Stimulated activated CD8-positive, alpha-beta memory T cell treated with anti-CD3 and anti-CD28 coated beads, Interleukin-4, amount 100 ng/mL, for 1 hour (primary cell): Measurements from ENCODE around the gene CAPN2.

Experiments used
- DNase-seq, 2 donors: peaks; one replicate each; pipeline ENCODE4 v3.0.0-alpha.2; 2020; ENCODE audit warnings: low read depth in 2 of 2, low spot score in 1 of 2

Gene CAPN2

DNA sequence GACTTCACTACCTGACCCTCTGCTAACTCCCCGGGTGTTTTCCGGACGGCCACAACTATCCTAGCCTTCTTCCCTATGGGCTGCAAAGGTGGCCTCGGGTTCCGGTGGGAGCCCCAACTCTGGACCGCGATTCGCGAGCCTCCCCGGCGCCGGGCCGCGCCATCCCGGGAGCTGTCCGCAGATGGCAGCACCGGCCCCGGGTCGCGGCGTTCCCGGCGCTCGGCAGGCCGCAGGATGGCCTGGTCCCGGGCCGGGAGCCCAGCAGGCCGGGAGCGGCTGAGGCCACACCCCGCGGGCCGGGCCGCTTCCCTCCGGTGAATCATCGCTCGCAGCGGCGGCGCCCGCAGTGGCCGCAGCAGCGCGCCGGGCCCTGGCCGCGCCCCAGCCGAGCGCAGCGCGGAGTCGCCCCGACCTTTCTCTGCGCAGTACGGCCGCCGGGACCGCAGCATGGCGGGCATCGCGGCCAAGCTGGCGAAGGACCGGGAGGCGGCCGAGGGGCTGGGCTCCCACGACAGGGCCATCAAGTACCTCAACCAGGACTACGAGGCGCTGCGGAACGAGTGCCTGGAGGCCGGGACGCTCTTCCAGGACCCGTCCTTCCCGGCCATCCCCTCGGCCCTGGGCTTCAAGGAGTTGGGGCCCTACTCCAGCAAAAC is at the start of gene CAPN2:
CAPN2 (plus strand) TSS at position 346 of the 656 bp plus-strand sequence; CDS start at position 448, 102 bp downstream.
- DNase-seq: peak in 1 of 2 donors; percentile 15

DNA sequence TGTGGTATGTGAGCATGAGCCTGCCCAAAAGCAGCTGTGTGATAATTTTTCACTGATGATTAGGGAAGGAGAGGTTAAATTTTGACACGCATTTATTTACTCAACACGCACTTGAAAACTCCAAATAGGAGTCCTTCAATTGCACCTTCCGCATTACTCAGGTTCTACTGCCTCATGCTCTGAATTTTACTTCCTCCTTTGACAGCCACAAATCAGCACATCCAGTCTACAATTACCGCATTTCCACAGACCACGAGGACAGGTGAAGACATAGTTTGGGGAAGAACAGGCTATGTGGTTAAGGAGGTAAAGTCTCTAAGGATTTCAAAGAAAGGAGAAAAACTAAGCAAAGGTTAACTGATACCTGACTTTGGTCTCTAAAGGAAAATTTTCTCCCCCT is 49.4 kb upstream of the CAPN2 start:
- DNase-seq: no peak

DNA sequence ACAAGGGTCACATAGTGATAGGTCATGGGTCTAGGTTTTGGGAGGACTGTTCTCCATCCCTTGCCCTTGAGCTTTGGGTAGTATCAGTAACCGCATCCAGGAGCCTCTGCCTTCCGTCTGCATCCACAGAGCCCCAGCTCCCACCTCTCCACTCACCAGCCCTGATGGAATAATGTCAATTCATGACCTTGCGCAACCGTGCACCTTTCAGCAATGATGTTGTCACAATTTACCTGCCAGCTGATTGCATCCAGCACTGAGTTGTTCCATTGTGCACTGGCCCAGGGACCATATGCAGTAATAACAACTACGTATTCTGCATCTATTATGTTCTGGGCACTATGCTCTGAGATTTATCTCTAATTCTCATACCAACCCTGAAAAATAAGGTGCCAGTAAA is 48.2 kb upstream of the CAPN2 start:
- DNase-seq: no peak

DNA sequence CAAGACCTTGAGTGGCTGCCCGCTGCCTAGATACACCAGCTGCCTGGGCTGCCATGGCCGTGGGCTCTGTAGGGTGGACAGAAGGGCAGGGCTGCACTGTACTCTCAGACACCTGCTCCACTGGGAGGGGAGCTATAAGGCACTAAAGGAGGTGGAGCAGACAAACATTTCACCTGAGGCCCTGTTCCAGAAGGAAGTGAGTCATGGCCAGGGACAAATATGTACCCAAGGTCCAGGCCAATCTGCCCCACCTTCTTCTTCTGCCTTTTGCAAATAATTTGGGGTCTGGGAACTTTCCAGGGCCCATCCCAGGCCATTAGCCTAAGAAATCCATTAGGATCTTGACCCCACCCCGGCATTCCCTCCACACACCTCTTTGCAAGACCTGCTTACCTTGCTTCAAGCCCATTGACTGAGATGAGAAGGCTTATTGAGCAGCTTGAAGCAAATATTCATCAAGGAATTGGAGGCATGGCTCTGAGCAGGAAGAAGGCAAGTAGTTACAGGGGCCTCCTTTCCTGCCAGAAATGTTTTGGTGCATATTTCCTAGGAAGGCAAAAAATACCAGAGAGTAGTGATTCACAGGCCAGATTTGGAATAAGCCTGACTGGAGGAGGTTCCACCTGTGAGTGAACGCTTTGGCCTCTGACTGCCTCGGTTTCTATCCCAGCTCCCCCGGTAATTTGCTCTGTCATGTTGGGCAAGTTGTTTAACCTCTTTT is 46.6 kb upstream of the CAPN2 start, which contains the start of gene CAPN8:
CAPN8 (minus strand) TSS at position 110 of the 721 bp plus-strand sequence; CDS start at position 55, 55 bp downstream.
- no peak for DNase-seq

DNA sequence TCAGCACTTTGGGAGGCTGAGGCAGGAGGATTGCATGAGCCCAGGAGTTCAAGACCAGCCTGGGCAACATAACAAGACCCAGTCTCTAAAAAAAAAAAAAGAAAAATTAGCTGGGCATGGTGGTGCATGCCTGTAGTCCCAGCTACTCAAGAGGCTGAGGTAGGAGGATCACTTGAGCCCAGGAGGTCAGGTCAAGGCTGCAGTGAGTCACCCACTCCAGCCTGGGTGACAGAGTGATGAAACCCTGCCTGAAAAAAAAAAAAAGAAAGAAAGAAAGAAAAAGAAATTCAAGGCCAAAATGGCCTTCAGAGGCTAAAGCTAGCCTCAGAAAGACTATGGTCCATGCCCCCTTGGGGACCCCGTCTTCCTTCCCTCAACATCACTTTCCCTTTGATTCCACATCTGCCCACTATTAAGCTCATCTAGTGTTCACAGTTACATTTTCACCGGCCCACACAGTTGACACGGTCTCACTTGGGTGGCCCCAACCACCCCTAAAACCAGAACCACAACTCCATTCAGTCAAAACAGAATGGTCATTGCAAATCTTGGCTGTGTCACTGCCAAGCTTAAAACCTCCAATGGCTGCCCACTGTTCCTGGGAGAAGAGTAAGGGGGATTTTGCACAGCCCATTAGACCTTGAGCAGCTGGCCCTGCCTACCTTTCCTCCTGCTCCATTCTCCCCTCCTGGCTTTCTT is 44.7 kb upstream of the CAPN2 start:
- DNase-seq: no peak

DNA sequence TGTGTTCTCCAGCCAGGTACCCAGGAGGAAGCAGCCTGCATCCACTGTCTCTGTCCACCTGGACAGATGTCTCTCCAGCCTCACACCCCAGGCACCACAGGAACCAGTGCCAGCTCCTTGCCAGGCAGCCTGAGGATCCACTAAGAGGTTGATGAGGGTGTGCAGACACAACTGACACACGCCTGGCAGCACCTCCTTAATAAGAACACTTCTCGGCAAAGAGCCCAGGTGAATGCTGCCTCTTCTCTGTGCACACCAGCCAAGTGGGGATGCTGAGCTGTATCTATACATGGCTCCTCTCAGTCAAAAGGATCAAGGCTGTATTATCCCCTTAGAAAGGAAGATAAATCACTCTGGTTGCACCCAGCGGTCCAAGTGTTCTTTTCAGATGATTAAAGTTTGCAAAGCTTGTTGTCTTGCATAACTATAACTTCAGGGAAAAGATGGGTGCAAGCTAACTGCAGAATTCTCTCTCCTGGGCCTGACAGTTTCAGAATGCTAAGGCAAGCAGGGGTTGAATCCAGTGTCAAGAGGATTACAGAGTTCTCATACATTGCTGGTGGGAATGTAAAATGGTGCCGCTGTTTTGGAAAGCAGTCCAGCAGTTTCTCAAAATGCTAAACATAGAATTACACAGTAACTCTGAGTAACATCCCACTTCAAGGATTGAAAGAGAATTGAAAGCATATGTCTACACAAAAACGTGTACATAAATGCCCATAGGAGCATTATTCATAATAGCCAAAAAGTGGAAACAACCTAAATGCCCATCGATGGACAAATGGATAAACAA is 43.1 kb upstream of the CAPN2 start:
- no peak for DNase-seq

DNA sequence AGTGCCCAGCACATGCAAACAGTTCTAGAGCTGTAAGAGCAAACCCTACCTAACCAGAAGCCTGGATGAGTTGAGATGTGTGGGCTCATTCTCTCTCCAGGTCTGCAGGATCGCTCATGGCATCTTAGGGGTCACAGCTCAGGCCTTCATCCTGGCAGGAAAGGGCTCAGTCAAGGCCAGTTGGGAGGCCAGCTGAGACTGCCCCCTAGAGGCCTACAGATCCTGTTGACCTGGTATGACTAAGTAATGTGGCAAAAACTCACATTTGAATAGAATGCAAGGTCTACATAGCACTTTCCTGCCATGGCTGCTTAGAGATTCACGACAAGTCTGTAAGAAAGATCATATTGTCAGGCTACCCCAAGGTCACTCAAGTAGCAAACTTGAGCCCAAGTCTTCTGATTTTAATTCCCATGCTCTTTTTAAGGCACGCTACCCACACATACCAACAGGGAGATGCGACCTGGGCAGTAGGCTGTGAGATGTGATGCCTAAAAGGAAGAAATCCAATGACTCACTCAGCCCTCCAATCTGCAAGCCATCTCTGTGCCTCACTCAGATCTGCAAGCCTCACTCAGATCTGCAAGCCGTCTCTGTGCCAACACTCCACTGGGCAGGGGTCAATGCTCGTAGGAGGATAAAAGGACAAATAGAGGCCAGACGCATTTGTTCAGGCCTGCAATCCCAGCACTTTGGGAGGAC is 41.7 kb upstream of the CAPN2 start:
- no peak for DNase-seq

DNA sequence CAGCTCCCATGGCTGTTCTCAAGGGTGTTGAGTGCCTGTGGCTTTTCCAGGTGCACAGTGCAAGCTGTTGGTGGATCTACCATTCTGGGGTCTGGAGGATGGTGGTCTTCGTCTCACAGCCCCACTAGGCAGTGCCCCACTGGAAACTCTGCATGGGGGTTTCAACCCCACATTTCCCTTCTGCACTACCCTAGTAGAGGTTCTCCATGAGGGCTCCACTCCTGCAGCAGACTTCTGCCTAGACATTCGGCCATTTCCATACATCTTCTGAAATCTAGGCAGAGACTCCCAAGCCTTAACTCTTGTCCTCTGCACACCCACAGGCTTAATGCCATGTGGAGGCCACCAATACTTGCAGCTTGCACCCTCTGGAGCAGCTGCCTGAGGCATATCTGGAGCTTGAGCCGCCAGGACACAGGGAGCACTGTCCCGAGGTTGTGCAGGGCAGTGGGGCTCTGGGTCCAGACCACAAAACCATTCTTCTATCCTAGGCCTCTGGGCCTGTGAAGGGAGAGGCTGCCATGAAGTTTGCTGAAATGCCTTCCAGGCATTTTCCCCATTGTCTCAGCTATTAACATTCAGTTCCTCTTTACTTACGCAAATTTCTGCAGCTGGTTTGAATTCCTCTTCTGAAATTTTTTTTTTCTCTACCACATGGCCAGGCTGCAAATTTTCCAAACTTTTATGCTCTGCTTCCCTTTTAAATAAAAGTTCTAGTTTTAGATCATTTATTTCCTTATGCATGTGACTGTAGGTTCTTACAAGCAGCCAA is 38.0 kb upstream of the CAPN2 start:
- no peak for DNase-seq

DNA sequence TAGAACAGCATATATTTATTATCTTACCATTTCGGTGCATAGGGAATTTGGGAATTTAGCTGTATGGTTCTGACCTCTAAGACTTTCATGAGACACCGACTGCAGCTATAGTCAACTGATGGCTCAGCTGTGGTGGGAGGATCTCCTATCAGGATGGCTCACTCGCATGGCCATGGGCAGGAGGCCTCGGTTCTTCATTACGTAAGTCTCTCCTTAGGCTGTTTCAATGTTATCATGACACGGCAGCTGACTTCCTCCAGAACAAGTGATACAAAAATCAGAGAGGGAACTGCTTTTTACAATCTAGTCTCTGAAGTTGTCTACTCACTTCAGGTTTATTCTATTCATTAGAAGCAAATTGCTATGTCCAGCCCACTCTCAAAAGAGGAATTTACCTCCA is 33.5 kb upstream of the CAPN2 start:
- DNase-seq: no peak

DNA sequence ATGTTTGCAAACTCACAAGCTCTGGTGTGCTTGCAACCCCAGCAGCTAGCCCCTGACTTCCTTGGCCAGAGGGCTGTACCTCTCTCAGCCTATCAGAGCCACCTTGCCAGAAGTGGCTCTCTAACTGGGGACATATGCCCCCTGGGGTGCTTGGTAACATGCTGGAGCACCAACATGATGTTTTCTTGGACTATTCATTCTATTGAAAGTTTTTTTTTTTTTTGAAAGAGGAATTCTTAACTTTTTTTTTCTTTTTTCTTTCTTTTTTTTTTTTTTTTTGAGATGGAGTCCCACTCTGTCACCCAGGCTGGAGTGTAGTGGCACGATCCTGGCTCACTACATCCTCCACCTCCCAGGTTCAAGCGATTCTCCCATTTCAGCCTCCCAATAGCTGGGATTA is 32.2 kb upstream of the CAPN2 start:
- no peak for DNase-seq

DNA sequence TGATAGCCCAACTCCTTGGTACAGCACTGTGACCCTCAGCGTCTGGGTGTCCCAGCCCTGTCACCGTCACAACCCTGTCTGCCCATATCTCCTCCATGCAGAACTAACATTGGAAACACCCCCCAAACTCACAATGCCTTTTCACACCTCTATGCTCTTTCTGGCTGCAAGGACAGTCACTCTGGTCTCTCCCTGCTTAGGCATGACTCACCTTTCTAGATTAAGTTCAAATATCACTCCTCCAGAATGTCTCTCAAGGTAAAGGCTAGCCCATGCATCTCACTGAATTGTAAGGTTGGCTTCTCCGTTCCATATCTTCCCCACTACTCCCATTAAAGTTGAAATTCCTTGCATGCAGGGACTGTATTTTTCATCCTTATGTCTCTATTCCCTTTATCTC is 29.8 kb upstream of the CAPN2 start:
- DNase-seq: no peak

DNA sequence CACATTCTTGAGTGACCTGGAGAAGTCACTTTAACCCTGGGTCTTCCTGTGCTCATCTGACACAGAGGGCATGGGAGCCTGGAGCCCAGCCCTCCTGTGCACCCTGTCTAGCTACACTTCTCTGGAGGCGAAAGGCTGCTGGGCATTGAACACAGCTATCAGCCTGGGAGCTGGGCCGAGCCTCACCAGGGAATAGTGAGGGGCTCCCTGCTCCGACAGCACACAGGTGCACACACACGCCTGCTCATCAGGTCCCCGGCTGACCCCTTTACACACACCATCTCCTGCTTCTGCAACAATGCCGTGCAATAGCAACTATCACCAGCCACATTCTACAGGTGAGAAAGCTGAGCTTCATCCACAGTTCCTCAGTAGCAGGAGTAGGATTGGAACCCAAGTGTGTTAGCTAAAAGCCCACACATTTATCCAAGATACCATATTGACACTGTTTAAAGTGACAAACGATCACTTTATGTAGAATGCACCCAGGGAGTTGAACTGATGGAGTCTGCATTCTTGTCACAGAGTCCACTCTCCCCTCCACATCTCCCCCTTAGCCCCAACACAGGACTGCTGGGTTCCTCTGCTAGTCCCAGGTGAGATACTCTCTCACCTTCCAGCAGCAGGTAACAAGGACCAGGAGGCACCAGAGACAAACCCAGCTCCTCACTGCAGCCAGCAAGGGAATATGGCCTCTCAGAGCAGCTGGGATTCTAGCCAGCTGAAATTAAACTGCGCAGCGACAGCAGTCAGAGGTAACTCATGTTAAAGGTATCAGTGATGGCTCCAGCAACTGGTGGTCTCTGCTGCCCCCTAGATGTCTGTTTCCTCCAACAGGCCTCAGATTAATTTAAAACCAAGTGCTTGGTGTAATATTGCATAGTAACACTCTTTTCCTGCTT is 28.5 kb upstream of the CAPN2 start:
- peak; percentile 7 to 37 for DNase-seq

DNA sequence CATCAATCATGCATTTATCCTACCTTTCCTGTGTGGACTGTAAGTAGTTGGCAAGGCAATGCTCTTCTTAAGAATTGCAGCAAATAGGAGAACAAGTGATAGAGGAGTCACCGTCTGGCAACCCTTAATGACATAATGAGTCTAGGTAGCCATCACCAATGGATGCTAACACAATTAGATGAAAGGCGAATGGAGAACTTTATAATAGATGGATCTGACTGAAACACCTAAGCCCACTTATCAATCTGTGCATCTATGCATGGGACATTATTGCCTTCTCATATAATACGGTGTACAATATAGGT is 27.9 kb upstream of the CAPN2 start:
- DNase-seq: no peak

DNA sequence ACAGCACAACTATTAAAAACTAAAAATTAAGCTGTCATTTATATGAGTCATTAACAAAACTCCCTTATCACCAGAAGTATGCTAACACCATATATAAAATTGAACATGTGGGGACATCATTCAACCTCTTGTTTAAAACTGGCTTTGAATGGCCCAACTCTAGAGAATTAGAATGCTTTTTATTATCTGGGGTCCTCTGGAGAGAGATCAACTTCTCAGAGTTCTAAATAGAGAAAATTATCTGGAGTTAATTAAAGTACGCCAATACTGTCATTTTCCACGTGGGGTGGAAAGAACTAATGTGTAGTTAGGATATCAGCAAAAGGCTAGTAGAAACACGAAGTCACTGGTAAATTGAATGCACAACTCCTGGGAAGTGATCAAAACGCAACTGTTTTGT is 21.2 kb upstream of the CAPN2 start:
- no peak for DNase-seq

DNA sequence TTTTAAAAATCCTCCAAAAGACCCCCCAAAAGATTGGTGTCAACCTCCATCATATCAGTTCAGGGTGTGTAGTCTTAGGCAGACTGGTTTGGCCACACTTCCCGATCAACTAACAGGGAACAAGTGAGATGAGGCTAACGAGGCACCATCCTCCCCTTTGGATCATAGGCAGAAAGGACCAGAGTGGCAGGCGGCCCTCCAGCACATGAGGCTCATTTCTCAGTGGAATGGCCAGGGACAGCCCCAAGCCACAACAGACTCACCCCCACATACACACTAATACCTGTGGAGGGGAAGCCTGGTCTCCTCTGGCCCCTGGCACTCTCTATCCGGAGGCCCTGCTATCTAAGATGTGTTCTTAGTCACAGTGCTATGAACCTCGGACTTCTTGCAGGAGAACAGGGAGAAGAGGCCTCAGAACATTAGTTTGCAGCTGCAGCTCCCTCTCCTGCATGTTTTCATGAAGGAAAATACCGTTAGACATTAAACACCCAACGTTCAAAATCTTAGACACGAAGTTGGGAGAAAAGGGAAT is 17.3 kb upstream of the CAPN2 start:
- no peak for DNase-seq

DNA sequence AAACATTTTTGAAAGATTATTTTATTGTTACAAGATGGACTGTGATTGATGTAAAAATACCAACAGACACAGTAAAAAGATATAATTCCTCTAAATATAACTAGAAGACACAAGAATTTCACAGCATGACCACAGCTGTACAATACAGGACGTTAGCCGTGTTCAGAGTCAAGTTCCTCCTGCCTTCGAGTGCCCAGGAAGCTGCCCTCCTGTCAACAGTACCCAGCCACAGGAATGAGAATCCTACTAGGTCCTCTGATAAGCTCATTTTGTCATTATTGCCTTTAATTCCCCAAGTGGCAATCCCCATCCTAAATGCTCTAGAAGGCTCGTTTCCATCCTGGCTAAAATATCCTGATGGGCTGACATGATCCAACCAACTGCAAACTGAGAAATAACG is 16.4 kb upstream of the CAPN2 start:
- DNase-seq: no peak

DNA sequence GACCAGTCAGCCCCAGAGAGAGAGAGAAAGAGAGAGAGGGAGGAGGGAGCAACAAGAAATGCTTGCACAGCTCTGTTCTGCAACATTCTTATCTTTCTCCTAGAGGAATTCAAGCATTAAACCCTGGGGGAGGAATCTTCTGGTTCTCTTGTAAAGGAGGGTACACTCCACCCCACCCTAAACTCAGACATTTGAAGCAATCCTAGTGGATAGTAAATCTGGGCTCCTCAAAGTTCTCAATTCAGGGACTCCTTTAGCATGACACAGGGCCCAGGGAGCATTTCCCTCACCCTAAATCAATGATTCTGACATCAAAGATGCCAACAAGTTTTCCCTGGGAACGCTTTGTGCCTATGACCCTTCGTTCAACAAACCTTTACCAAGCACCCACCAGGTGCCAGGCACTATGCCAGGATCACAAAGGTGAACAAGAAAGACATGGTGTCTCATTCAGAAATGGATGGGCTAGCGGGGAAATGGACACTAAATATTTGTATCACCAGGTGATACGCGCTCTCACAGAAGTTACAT is 11.9 kb upstream of the CAPN2 start:
- no peak for DNase-seq

DNA sequence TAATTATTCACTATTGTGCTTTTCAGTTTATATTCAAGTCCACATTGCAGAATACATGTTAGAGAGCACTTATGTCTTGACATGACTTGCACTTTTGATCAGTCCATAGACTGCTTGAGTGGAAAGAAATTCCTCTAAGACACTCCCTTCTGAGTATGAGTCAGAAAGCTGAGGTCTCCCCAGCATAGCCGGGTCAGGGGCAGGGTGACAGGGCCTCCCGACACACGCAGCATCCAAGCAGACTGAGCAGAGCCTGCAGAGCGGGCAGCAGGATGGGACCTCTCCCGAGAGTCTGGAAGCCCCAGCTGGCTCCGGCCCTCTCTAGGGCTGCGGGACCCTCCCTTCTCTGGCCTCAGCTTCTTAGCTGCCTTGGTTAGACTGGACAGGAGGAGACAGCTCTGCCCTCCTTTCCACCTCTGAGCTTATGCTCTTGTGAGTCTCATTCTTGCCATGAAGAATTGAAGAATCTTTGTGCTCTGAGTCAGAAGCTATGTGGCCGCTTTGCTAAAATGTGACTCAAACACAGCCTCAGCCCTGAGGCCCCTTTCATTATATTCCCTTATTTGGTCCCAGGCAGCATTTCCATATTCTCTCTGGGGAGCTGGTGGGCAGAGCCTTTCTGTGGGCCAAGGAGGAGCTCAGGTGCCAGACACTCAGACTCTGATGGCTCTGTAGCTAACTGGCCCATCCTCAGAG is 11.2 kb upstream of the CAPN2 start:
- no peak for DNase-seq
